ENCODE results near the gene PSAP. TPM values are rescaled to one million over a fixed set of nuclear protein-coding genes. Genes with fewer than 3 reads are reported as not detected.

PSAP gene
- total RNA-seq, 2 experiments from 2014 or later = 94.2 to 101 TPM

DNA sequence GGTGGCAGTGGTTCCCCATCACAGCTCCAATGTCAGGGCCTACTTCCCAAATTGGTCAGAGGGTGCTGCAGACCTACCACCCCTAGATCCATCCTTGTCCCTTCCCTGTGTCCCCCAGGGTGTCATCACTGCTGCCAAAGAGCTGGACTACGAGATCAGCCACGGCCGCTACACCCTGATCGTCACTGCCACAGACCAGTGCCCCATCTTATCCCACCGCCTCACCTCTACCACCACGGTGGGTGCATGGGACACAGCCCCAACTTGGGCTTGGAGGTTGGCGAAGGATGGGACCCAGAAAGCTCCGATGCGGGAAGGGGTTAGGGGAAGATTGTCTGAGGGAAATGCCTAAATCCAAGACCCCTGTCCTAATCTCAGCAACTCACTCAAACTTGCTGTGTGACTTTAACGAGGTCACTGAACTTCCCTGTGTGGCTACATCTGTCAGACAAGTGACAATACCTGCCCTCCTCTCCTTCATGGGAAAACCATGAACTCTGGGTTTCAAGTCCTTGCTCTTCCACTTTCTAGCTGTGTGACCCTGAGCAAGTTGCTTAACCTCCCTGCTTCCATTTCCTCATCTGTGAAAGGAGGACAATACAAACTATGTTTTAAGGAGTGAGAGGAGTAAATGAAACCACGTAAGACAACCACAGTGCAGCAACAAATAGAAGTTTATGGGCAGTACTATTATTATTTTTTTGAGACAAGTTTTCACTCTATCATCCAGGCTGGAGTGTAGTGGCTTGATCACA lies 72.8 kb downstream of the PSAP start:
- ATAC-seq = no peak
- Mint-ChIP-seq H3K4me1 (ENCODE audit: low read depth) (peaks cover 46% of the 10 kb centered on the region), H3K27me3 (no peaks in the 10 kb centered on the region), H3K27ac (no peak overlapping the region), H3K4me3 (no peak overlapping the region), H3K36me3 (ENCODE audit: low read depth) (peaks cover 2% of the 10 kb centered on the region), H3K9me3 (peaks cover 3% of the 10 kb centered on the region)
- TF ChIP-seq, protein P1, sequence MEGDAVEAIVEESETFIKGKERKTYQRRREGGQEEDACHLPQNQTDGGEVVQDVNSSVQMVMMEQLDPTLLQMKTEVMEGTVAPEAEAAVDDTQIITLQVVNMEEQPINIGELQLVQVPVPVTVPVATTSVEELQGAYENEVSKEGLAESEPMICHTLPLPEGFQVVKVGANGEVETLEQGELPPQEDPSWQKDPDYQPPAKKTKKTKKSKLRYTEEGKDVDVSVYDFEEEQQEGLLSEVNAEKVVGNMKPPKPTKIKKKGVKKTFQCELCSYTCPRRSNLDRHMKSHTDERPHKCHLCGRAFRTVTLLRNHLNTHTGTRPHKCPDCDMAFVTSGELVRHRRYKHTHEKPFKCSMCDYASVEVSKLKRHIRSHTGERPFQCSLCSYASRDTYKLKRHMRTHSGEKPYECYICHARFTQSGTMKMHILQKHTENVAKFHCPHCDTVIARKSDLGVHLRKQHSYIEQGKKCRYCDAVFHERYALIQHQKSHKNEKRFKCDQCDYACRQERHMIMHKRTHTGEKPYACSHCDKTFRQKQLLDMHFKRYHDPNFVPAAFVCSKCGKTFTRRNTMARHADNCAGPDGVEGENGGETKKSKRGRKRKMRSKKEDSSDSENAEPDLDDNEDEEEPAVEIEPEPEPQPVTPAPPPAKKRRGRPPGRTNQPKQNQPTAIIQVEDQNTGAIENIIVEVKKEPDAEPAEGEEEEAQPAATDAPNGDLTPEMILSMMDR (IDR thresholded peaks at IDR 0.05) = no peak
- POLR2A ChIA-PET = interaction anchor here (1.2 to 1.4 kb wide), 4 partner anchors 11 to 42 kb away, joined by 3 to 5 read pairs (median 4); no protein-coding TSS in a partner anchor
- no peak for DNase-seq
- CTCF ChIA-PET = interaction anchor here (1.0 to 3.1 kb wide), 4 partner anchors 52 to 118 kb away, joined by 3 to 12 read pairs (median 4); no protein-coding TSS in a partner anchor
- intact Hi-C loops (cut with micrococcal nuclease) = no loop called here

DNA sequence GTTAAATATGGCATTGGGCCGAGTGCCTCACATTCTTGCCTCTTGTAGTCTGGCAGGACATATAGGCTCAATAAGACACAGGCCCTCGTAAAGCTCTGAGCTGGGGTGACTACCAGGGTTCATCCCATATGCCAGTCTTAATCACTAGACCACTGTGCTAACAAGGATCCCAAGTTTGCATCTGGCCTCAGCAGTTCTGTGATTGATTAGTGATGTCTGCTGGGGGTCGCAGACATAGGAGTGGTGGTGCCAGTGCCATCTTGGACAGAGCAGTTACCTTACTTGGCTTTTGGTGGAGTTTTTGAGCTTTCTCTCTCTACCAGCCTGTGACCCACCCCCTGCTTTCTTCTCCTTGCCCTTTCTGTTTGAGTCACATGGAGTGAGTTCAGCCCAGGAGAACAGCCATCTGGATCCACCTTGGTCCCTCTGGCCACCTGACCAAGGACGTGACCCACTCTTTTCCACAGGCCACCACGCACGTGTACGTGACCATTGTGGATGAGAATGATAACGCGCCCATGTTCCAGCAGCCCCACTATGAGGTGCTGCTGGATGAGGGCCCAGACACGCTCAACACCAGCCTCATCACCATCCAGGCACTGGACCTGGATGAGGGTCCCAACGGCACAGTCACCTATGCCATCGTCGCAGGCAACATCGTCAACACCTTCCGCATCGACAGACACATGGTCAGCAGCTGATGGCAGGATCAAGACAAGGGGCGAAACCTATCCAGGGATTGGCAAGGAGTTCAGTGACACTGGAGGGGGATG lies 73.7 kb downstream of the PSAP start:
- TF ChIP-seq, protein P1 (IDR thresholded peaks at IDR 0.05) = no peak

DNA sequence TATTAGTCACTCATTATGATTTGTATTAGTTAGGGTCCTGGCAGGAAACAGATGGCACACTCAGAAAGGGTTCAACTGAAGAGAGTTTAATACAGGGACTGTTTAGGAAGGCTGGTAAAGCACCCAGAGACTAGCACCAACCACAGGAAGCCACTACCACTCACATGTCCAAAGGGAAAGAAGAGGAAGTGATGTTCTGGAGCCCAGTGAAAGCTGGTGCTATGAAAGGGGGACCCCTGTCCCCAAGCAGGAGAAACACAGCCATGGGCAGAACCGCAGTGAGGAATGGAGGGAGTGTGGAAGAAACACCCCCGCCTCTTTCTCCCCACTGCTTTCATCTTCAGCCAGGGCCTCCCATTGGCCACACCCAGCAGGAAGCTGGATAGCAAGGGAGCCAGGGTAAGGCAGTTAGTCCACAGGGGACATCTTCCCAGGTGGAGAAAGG lies 74.5 kb downstream of the PSAP start:
- peaks cover 47% of the 10 kb centered on the region for H3K4me1 Mint-ChIP-seq (ENCODE audit: low read depth)
- POLR2A ChIA-PET = interaction anchor here (0.7 kb wide), 1 partner anchor 24 kb away, joined by 3 read pairs; no protein-coding TSS in a partner anchor

More for the DNA sequence above, 73.7 kb downstream of the PSAP start:
- ChIA-PET CTCF (interaction anchor here (0.8 to 3.1 kb wide), 5 partner anchors 36 to 80 kb away, joined by 3 to 12 read pairs (median 4); no protein-coding TSS in a partner anchor), POLR2A (interaction anchor here (0.7 to 1.3 kb wide), 3 partner anchors 10 to 41 kb away, joined by 3 to 5 read pairs (median 5); no protein-coding TSS in a partner anchor)
- intact Hi-C loops (cut with micrococcal nuclease) = no loop called here
- peaks cover 39% of the 10 kb centered on the region for H3K4me1 Mint-ChIP-seq (ENCODE audit: low read depth)
- no peaks in the 10 kb centered on the region for H3K27me3 Mint-ChIP-seq
- peaks cover 2% of the 10 kb centered on the region for H3K36me3 Mint-ChIP-seq (ENCODE audit: low read depth)
- DNase-seq (no peak), ATAC-seq (no peak)
- H3K27ac Mint-ChIP-seq = no peak overlapping the region
- peaks cover 3% of the 10 kb centered on the region for H3K9me3 Mint-ChIP-seq
- no peak overlapping the region for H3K4me3 Mint-ChIP-seq

DNA sequence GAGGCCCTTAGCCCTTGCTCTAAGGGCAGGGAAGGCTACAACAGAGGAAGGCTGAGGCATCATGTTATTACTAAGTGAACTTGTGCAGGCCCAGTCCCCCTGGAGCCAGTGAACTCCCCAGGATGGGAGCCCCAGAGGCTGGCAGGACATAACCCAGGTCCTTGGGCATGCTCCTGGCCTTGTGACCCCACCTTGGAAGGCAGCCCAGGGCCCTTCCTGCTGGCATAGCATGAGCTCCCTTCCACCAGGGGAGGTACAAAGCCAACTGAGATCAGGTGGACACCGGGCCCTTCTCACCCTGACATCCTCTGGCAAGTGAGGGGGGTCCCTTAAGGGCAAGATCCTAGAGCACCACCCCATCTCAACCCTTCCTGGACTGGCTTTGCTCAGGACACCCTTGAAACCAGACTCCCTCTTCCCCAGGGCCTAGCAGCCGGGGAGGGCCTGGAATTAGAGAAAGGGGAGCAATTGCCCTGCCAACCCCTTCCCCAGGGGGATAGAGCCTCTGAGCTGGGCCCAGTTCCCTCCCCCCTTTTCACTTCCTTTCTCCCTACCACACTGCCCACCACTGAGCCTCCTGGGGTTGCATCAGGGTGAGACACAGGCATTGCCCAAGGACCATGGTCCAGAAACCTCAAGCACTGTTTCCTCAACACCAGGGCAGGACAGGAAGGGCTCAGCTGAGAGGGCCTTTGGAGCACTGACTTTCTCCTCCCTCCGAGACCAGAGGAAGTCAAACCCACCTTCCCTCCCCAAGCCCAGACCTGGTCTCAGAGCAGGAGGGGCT lies 75.9 kb downstream of the PSAP start:
- Mint-ChIP-seq H3K27me3 (no peaks in the 10 kb centered on the region), H3K27ac (peak overlapping the region; percentile 89), H3K4me3 (peak overlapping the region; percentile 91), H3K36me3 (ENCODE audit: low read depth) (peaks cover 15% of the 10 kb centered on the region), H3K9me3 (peaks cover 3% of the 10 kb centered on the region), H3K4me1 (ENCODE audit: low read depth) (peaks cover 59% of the 10 kb centered on the region)
- ChIA-PET POLR2A (interaction anchor here (0.7 to 8.7 kb wide), 6 partner anchors 7 to 64 kb away, joined by 3 to 116 read pairs (median 6); partner anchors contain the start of gene C10orf105), CTCF (interaction anchor here (0.7 to 5.2 kb wide), 15 partner anchors 9 to 121 kb away, joined by 3 to 44 read pairs (median 10); no protein-coding TSS in a partner anchor)
- ATAC-seq (no peak), DNase-seq (no peak)
- intact Hi-C loops (cut with micrococcal nuclease) = loop anchor here (5.0 kb wide), 1 partner anchor 37 kb away; no protein-coding TSS in a partner anchor
- TF ChIP-seq, protein P1 (IDR thresholded peaks at IDR 0.05) = no peak

More for the DNA sequence above, 74.5 kb downstream of the PSAP start:
- TF ChIP-seq, protein P1 (IDR thresholded peaks at IDR 0.05) = no peak
- Mint-ChIP-seq H3K9me3 (peaks cover 3% of the 10 kb centered on the region), H3K27ac (peak overlapping the region; percentile 89), H3K4me3 (no peak overlapping the region), H3K36me3 (ENCODE audit: low read depth) (peaks cover 11% of the 10 kb centered on the region), H3K27me3 (no peaks in the 10 kb centered on the region)
- intact Hi-C loops (cut with micrococcal nuclease) = no loop called here
- ATAC-seq (no peak), DNase-seq (no peak)
- CTCF ChIA-PET = interaction anchor here (0.8 to 3.1 kb wide), 5 partner anchors 35 to 79 kb away, joined by 3 to 12 read pairs (median 4); no protein-coding TSS in a partner anchor

Data from activated CD8-positive, alpha-beta T cell treated with anti-CD3 and anti-CD28 coated beads for 36 hours (primary cell).